ACC112 (cell line): Measurements from ENCODE around the gene PRKCB.

Experiments
- H2AFZ ChIP-seq: fragments of 200-600 bp; sonication (generic); one replicate; pipeline ENCODE4 v1.6.0; 2017; ENCODE audit warnings: antibody characterized with exemption, low read length; ENCODE audit not compliant: unreplicated experiment
- H3K27ac ChIP-seq: fragments of 200-600 bp; sonication (generic); 2 replicates; pipeline ENCODE4 v1.5.1; 2014; ENCODE audit warnings: low read depth, mild to moderate bottlenecking, antibody characterized with exemption, low read length, moderate library complexity
- H3K27me3 ChIP-seq: fragments of 200-600 bp; sonication (generic); 2 replicates; pipeline ENCODE4 v1.6.1; 2014; ENCODE audit warnings: mild to moderate bottlenecking, antibody characterized with exemption, low read length, moderate library complexity, mixed read lengths; ENCODE audit not compliant: insufficient read depth
- H3K36me3 ChIP-seq: fragments of 200-600 bp; sonication (generic); 2 replicates; pipeline ENCODE4 v1.6.1; 2016; ENCODE audit warnings: mild to moderate bottlenecking, antibody characterized with exemption, low read length, moderate library complexity, mixed read lengths; ENCODE audit not compliant: insufficient read depth
- H3K4me1 ChIP-seq: fragments of 200-600 bp; sonication (generic); one replicate; pipeline ENCODE4 v1.6.1; 2016; ENCODE audit warnings: low read length, mixed read lengths; ENCODE audit not compliant: insufficient read depth, unreplicated experiment, control insufficient read depth
- H3K4me3 ChIP-seq: fragments of 200-600 bp; sonication (generic); 2 replicates; pipeline ENCODE4 v1.5.1; 2014; ENCODE audit warnings: mild to moderate bottlenecking, low read depth, low read length
- H3K79me2 ChIP-seq: fragments of 200-600 bp; sonication (generic); one replicate; pipeline ENCODE4 v1.6.0; 2016; ENCODE audit warnings: low read length; ENCODE audit not compliant: control insufficient read depth, unreplicated experiment, insufficient read depth

Gene PRKCB

DNA sequence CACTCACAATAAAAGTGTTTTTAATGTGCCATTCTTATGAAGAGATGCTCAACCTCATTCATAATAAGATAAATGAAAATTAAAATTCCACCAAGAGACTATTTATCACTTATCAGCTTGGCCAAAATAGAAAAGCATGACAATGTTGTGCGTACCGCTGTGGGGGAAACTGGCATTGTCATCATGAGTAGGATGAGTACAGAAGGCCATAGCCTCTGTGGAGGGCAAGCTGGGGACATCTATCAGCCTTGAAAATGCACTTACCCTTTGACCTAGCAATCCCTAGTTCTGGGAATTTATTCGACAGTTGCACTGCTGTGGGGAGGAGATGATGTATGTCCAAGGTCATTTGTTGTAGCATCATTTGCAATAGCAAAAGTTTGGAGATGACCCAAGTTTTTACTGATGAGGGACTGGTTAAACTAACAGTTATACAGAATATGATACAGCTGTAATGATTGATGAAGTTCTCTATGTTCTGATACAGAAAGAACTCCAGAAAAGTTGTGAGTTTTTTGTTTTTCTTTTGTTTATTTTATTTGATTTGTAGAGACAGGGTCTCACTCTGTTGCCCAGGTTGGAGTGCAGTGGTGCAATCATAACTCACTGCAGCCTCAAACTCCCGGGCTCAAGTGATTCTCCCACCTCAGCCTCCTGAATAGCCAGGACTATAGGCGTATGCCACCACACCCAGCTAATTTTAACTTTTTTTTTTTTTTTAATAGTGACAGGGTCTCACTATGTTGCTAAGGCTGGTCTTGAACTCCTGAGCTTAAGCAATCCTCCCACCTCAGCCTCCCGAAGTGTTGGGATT is 13.7 kb upstream of the PRKCB start:
- no peak overlapping the region for H2AFZ ChIP-seq
- H3K4me3 ChIP-seq, result no peak overlapping the region
- H3K4me1 ChIP-seq, result no peaks in the 10 kb centered on the region
- H3K79me2 ChIP-seq, result no peaks in the 10 kb centered on the region
- no peaks in the 10 kb centered on the region for H3K36me3 ChIP-seq
- no peak overlapping the region for H3K27ac ChIP-seq
- no peaks in the 10 kb centered on the region for H3K27me3 ChIP-seq

DNA sequence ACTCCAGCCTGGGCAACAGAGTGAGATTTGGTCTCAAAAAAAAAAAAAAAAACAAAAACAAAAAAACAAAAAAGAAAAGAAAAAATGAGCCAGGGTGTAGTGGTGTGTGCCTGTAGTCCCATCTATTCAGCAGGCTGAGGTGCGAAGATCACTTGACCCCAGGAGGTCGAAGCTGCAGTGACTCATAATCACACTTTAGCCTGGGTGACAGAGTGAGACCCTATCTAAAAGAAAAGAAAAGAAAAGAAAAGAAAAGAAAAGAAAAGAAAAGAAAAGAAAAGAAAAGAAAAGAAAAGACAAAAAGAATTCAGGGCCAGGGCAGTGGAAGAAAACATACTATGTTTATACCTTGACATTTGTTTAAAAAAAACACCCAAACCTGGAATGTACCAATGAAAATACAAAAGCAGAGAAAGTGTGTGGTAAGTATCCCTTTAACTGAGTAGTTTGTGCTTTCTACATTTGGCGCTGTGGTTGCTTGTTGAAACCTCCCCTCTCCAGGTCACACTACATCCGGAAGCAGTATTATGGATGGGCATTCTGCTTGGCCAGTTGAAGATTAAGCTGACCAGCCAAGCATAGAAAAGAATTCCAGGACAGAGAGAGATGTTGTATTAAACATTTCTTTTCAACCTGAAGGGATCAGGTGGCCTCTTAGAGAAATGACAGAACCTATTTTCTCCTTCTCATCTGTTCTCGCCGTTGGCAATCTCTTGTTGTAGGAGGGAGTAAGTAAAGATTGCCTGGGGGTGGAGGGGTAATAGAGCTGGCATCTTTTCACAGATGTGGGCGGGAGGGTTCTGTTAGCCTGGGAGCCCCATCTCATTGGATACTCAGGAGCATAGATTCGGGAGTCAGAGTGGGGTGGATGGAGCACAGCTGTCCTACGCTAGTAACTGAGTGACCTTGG is 12.1 kb upstream of the PRKCB start:
- no peak overlapping the region for H3K4me3 ChIP-seq
- no peaks in the 10 kb centered on the region for H3K36me3 ChIP-seq
- no peaks in the 10 kb centered on the region for H3K4me1 ChIP-seq
- no peaks in the 10 kb centered on the region for H3K79me2 ChIP-seq
- H3K27me3 ChIP-seq, result no peaks in the 10 kb centered on the region
- no peak overlapping the region for H3K27ac ChIP-seq
- H2AFZ ChIP-seq, result no peak overlapping the region

DNA sequence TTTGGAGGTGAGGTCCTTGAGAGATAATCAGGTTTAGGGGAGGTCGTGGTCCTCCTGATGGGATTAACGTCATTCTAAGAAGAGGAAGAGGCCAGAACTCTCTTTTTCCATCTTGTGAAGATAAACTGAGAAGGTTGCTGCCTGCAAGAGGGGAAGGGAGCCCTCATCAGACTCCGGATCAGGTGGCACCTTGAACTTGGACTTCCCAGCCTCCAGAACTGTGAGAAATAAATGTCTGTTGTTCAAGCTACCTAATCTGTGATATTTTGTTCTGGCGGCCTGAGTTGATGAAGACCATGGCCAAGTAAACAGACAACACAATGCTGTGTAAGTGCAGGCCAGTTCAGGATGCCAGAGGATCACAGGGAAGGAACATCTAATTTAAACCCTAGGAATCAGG is 10.9 kb upstream of the PRKCB start:
- H3K27me3 ChIP-seq, result no peaks in the 10 kb centered on the region
- H3K27ac ChIP-seq, result no peak overlapping the region
- H3K4me1 ChIP-seq, result no peaks in the 10 kb centered on the region
- no peak overlapping the region for H2AFZ ChIP-seq
- H3K4me3 ChIP-seq, result no peak overlapping the region
- H3K79me2 ChIP-seq, result no peaks in the 10 kb centered on the region
- H3K36me3 ChIP-seq, result no peaks in the 10 kb centered on the region

DNA sequence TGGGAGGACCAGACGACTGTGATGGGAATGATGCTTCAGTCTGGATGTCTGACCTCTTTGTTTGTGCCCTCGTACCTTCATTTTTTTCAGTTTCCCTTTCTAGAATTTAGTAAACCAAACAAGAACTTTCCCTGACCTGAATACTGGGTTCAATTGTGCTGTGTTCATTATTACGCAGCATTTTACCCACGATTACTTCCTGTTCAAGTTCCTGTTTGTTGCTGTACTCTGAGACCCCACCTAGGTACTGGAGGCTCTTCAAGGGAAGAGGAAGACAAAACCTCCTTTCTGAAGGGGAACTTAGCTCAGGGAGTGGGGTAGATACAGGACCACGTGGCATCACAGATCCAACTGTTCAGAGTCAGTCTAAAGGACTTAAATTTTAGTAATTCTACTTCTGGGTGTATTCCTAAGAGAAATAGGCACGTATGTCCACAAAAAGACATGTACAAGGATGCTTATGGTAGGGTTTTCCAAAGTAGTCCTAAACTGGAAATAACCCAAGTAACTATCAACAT is 9.2 kb upstream of the PRKCB start:
- H3K27ac ChIP-seq, result no peak overlapping the region

DNA sequence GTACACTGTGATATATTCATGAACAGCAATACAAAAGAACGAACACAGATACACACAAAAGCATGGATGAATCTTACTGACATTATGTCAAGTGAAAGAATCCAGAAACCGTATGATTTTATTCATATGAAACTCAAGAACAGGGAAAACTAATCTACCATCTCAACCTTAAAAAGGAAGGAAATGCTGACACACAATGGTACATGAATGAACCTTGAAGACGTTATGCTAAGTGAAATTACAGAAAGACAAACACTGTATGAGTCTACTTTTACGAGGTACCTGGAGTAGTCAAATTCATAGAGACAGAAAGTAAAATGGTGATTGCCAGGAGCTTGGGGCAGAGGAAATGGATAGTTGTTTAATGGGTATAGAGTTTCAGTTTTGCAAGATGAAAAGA is 8.7 kb upstream of the PRKCB start:
- Histone ChIP-seq H3K27me3 (no peaks in the 10 kb centered on the region), H3K36me3 (no peaks in the 10 kb centered on the region), H3K27ac (no peak overlapping the region), H3K79me2 (no peaks in the 10 kb centered on the region), H3K4me3 (no peak overlapping the region), H3K4me1 (no peaks in the 10 kb centered on the region), H2AFZ (no peak overlapping the region)

More for the DNA sequence above, 9.2 kb upstream of the PRKCB start:
- no peaks in the 10 kb centered on the region for H3K4me1 ChIP-seq
- no peaks in the 10 kb centered on the region for H3K36me3 ChIP-seq
- no peak overlapping the region for H2AFZ ChIP-seq
- no peaks in the 10 kb centered on the region for H3K27me3 ChIP-seq
- no peaks in the 10 kb centered on the region for H3K79me2 ChIP-seq
- H3K4me3 ChIP-seq, result no peak overlapping the region

DNA sequence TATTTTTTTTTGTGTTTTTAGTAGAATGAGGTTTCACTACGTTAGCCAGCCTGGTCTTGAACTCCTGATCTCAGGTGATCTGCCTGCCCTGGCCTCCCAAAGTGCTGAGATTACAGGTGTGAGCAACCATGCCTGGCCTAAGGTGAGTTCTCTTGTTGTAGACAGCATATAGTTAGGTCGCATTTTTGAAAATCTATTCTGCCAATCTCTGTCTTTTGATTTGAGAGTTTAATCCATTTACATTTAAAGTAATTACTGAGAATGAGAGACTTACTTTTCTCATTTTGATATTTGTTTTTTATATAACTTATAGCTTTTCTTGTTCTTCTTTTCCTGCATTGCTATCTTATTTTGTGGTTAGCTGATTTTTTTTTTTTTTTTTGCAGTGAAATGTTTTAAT is 6.3 kb upstream of the PRKCB start:
- no peak overlapping the region for H2AFZ ChIP-seq
- peaks cover 3% of the 10 kb centered on the region for H3K27me3 ChIP-seq
- no peaks in the 10 kb centered on the region for H3K79me2 ChIP-seq
- H3K4me1 ChIP-seq, result no peaks in the 10 kb centered on the region
- H3K27ac ChIP-seq, result no peak overlapping the region
- no peak overlapping the region for H3K4me3 ChIP-seq
- no peaks in the 10 kb centered on the region for H3K36me3 ChIP-seq

DNA sequence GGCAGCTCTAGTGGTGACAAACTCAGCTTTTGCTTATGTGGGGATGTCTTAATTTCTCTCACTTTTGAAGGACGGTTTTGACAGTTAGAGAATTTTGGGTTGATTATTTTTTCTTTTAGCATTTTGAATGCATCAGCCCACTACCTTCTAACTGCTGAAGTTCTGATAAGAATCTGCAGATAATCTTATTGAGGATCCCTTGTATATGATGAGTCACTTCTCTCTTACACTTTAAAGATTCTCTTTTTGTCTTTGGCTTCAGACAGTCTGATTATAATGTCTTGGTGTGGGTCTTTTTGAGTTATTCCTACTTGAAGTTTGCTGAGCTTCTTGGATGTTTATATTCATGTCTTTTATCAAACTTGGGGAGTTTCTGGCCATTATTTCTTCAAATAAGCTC is 5.5 kb upstream of the PRKCB start:
- Histone ChIP-seq H3K27me3 (peaks cover 11% of the 10 kb centered on the region), H3K4me1 (no peaks in the 10 kb centered on the region), H3K4me3 (no peak overlapping the region), H3K79me2 (no peaks in the 10 kb centered on the region), H2AFZ (no peak overlapping the region), H3K27ac (no peak overlapping the region), H3K36me3 (no peaks in the 10 kb centered on the region)

DNA sequence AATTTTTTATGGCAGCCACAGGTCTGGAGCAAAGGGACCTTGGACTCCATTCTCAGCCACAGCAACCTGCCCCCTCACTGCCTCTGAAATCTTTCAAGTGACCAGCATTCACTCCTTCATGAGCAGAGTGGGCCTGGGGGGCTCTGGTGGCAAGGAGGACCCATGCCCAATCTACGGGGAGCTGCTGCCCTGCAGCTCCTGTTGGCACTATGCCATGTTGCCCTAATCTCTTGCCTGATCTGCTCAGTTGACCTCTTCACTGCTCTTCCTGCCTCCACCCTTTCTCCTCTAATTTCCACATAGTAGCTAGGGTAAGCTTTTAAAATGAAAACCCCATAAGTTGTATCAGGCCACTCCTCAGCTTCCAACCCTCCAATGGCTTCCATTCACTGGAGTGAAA is 2.9 kb upstream of the PRKCB start:
- Histone ChIP-seq H3K36me3 (no peaks in the 10 kb centered on the region), H2AFZ (no peak overlapping the region), H3K4me3 (no peak overlapping the region), H3K79me2 (no peaks in the 10 kb centered on the region), H3K4me1 (no peaks in the 10 kb centered on the region), H3K27ac (no peak overlapping the region), H3K27me3 (peaks cover 34% of the 10 kb centered on the region)

DNA sequence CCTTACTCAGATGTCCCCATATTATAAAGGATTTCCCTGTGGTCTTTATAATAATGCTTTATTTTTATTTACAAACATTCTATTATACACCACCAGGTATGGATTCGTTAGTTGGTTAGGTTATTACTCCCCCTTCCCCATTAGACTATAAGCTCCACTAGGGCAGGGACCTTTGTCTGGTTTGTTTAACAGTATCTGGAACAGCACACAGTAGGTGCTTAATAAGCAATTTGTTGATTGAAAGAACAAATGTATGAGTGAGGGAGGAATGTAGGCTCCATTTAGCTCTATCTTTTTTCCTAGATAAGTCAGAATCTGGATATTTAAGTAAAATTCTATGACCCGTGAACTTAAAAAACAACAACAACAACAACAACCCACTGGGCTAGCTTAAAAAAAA is 2.3 kb upstream of the PRKCB start:
- Histone ChIP-seq H3K27me3 (peaks cover 38% of the 10 kb centered on the region), H2AFZ (no peak overlapping the region), H3K27ac (no peak overlapping the region), H3K4me3 (no peak overlapping the region), H3K4me1 (no peaks in the 10 kb centered on the region), H3K36me3 (no peaks in the 10 kb centered on the region), H3K79me2 (no peaks in the 10 kb centered on the region)

DNA sequence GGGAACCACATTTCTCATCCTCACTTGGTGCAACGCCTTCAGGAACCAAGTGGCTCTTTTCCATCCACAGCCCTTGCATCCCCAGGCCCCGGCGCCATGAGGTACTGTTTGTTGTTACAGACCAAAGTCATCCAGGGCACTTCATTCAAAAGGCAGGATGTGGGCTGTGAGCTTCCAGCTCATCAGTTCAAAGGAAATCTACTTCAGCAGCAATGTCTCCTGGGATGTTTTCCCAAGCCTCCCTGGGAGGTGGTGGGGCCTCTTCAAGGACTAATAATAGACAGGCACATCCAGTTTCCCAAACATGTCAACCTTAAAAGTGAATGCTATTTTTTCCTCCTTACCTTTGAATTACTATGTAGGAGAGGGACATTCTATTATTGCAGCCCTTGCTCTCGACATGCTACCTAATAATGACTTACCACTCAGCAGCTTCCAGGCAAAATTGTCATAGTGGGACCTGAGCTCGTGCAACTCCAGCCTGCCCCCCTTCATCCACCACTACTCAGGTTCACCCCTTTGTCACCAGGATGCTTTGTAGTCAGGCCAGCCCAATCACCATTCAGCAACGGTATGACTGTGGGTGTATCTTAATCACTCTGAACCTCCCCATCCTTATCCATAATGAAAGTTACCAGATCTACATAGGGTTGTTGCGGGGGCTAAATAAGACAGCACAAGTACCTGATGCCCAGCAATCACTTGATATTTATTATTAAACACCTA is 1.7 kb upstream of the PRKCB start:
- Histone ChIP-seq H3K79me2 (no peaks in the 10 kb centered on the region), H3K27ac (no peak overlapping the region), H3K27me3 (peaks cover 43% of the 10 kb centered on the region), H3K4me1 (no peaks in the 10 kb centered on the region), H3K4me3 (no peak overlapping the region), H2AFZ (no peak overlapping the region), H3K36me3 (no peaks in the 10 kb centered on the region)
